ENCODE measurements around the gene MEGF8. TPM values are rescaled to one million over a fixed set of nuclear protein-coding genes. Genes with fewer than 3 reads are reported as not detected.

MEGF8 gene
- polyA plus RNA-seq, 1 donor, result 23.9 TPM

- H3K9me3 ChIP-seq (ENCODE audit: control insufficient read depth, low read depth, low read length), result no peaks in the 10 kb centered on the region
- no peaks in the 10 kb centered on the region for H3K27me3 ChIP-seq (ENCODE audit: control insufficient read depth, insufficient read depth, low read length)
- peak overlapping the region; percentile 96 for H3K4me3 ChIP-seq (ENCODE audit: low read length)
- DNase-seq, result peak in 1 of 2 donors; percentile 74
- no CpG with 5 or more reads among the region's 25 CpGs for WGBS (ENCODE audit: insufficient coverage, low lambda C conversion rate)
- peaks cover 68% of the 10 kb centered on the region for H3K4me1 ChIP-seq (ENCODE audit: control insufficient read depth, insufficient read depth, low read length)
- H3K36me3 ChIP-seq (ENCODE audit: control insufficient read depth, insufficient read depth, low read length), result peaks cover 5% of the 10 kb centered on the region
- peak overlapping the region; percentile 83 for H3K27ac ChIP-seq (ENCODE audit: low read length)
Measured at GRCh38 chr19:42281146-42281826, 44.1 kb upstream of the MEGF8 start.

DNA sequence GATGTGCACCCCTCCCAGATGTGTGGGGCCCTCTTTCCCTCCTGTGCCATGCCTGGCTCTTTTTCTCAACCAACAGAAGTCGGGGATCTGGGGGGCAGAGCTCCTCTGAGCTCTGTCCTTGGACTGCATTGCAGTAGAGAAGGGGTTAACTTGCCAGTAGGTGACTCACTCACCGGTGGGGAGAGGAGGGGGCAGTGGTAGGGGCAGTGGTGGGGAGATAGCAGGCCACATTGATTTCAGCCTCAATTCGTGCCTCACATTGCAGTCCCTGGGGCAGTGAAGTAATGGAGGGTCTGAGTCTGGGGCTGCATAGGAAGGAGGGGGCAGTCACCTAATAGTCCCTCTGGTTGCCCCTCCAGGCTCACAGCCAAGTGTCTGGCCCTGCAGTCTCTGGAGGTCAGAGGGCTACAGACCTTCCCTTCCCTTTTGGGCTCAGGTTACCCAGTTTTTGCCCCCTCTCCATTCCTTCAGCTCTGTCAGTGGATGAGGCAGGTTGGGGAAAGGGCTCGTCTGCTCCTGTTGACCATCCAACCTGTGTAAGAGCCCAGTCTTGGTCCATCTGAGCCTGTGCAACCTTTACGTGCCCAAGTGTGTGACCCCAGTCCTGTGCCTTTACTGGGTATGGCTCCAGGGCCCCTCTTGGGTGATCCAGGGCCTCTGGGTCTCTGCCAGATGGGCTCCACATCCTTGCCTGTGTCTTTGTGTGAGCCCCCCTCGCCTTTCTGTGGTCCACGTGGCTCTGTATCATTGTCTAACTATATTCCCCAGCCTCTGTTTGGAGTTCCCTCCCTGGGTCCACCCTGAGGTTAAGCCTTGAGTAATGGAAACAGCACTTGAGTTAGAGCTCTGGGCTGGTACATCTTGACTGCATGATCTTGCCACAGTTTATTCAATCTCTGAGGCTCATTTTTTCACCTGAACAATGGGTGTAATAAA lies 43.3 kb upstream of the MEGF8 start:
- Histone ChIP-seq H3K9me3 (ENCODE audit: control insufficient read depth, low read depth, low read length) (no peaks in the 10 kb centered on the region), H3K27ac (ENCODE audit: low read length) (peak overlapping the region; percentile 83), H3K4me1 (ENCODE audit: control insufficient read depth, insufficient read depth, low read length) (peaks cover 64% of the 10 kb centered on the region), H3K36me3 (ENCODE audit: control insufficient read depth, insufficient read depth, low read length) (peaks cover 5% of the 10 kb centered on the region), H3K27me3 (ENCODE audit: control insufficient read depth, insufficient read depth, low read length) (no peaks in the 10 kb centered on the region), H3K4me3 (ENCODE audit: low read length) (no peak overlapping the region)
- DNase-seq, result peak in 1 of 2 donors; percentile 37
- no CpG with 5 or more reads among the region's 7 CpGs for WGBS (ENCODE audit: insufficient coverage, low lambda C conversion rate)

- WGBS (ENCODE audit: insufficient coverage, low lambda C conversion rate), result 54% methylated on average over 2 of the region's 4 CpGs
- no peak overlapping the region for H3K4me3 ChIP-seq (ENCODE audit: low read length)
- no peaks in the 10 kb centered on the region for H3K9me3 ChIP-seq (ENCODE audit: control insufficient read depth, low read depth, low read length)
- H3K36me3 ChIP-seq (ENCODE audit: control insufficient read depth, insufficient read depth, low read length), result peaks cover 12% of the 10 kb centered on the region
- peaks cover 58% of the 10 kb centered on the region for H3K4me1 ChIP-seq (ENCODE audit: control insufficient read depth, insufficient read depth, low read length)
- no peaks in the 10 kb centered on the region for H3K27me3 ChIP-seq (ENCODE audit: control insufficient read depth, insufficient read depth, low read length)
- DNase-seq, result no peak
- H3K27ac ChIP-seq (ENCODE audit: low read length), result peak overlapping the region; percentile 92
Measured at GRCh38 chr19:42282819-42283187, 42.6 kb upstream of the MEGF8 start.

- Histone ChIP-seq H3K27me3 (ENCODE audit: control insufficient read depth, insufficient read depth, low read length) (no peaks in the 10 kb centered on the region), H3K36me3 (ENCODE audit: control insufficient read depth, insufficient read depth, low read length) (peaks cover 18% of the 10 kb centered on the region), H3K9me3 (ENCODE audit: control insufficient read depth, low read depth, low read length) (no peaks in the 10 kb centered on the region), H3K4me1 (ENCODE audit: control insufficient read depth, insufficient read depth, low read length) (peaks cover 51% of the 10 kb centered on the region), H3K27ac (ENCODE audit: low read length) (peak overlapping the region; percentile 92), H3K4me3 (ENCODE audit: low read length) (peak overlapping the region; percentile 40)
- 27% methylated on average over 3 of the region's 74 CpGs for whole genome bisulfite sequencing (ENCODE audit: insufficient coverage, low lambda C conversion rate)
- DNase-seq, result peak; percentile 96 to 98
Measured at GRCh38 chr19:42283188-42284065, 42.0 kb upstream of the MEGF8 start.

- Histone ChIP-seq H3K4me3 (ENCODE audit: low read length) (no peak overlapping the region), H3K27ac (ENCODE audit: low read length) (no peak overlapping the region), H3K27me3 (ENCODE audit: control insufficient read depth, insufficient read depth, low read length) (no peaks in the 10 kb centered on the region), H3K9me3 (ENCODE audit: control insufficient read depth, low read depth, low read length) (no peaks in the 10 kb centered on the region), H3K36me3 (ENCODE audit: control insufficient read depth, insufficient read depth, low read length) (peaks cover 25% of the 10 kb centered on the region), H3K4me1 (ENCODE audit: control insufficient read depth, insufficient read depth, low read length) (peaks cover 45% of the 10 kb centered on the region)
- DNase-seq, result peak; percentile 65 to 89
- WGBS (ENCODE audit: insufficient coverage, low lambda C conversion rate), result no CpG with 5 or more reads among the region's 76 CpGs
Measured at GRCh38 chr19:42284066-42284501, 41.4 kb upstream of the MEGF8 start.

- 2% methylated on average over 7 of the region's 41 CpGs for WGBS (ENCODE audit: insufficient coverage, low lambda C conversion rate)
- Histone ChIP-seq H3K4me3 (ENCODE audit: low read length) (peak overlapping the region; percentile 73), H3K27ac (ENCODE audit: low read length) (peak overlapping the region; percentile 49), H3K36me3 (ENCODE audit: control insufficient read depth, insufficient read depth, low read length) (peaks cover 32% of the 10 kb centered on the region), H3K4me1 (ENCODE audit: control insufficient read depth, insufficient read depth, low read length) (peaks cover 39% of the 10 kb centered on the region), H3K27me3 (ENCODE audit: control insufficient read depth, insufficient read depth, low read length) (no peaks in the 10 kb centered on the region), H3K9me3 (ENCODE audit: control insufficient read depth, low read depth, low read length) (no peaks in the 10 kb centered on the region)
- peak in 1 of 2 donors; percentile 25 for DNase-seq
Measured at GRCh38 chr19:42284591-42285341, 40.7 kb upstream of the MEGF8 start.

GRCh38 chr19:42285541-42285941 lies 39.9 kb upstream of the MEGF8 start:
- peak overlapping the region; percentile 73 for H3K4me3 ChIP-seq (ENCODE audit: low read length)

DNA sequence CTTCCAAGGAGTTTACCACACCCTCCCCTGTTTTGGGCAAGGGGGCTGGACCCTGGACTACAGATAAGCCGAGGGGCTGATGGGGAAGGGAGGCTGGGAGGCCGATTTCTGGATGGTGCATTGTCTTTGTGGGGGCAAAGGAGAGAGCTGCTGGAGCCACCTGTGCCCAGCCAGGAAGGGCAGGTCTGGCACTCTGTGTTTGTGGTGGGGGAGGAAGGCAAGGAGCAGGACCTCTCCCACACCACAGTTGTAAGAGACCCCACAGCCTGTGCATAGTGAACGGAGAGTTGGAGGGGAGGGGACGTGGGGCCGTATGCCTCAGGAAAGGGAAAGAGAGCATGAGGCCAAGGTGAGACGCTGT lies 39.5 kb upstream of the MEGF8 start:
- Histone ChIP-seq H3K36me3 (ENCODE audit: control insufficient read depth, insufficient read depth, low read length) (peaks cover 44% of the 10 kb centered on the region), H3K4me3 (ENCODE audit: low read length) (no peak overlapping the region), H3K9me3 (ENCODE audit: control insufficient read depth, low read depth, low read length) (no peaks in the 10 kb centered on the region), H3K27ac (ENCODE audit: low read length) (no peak overlapping the region), H3K27me3 (ENCODE audit: control insufficient read depth, insufficient read depth, low read length) (no peaks in the 10 kb centered on the region), H3K4me1 (ENCODE audit: control insufficient read depth, insufficient read depth, low read length) (peaks cover 45% of the 10 kb centered on the region)
- no CpG with 5 or more reads among the region's 6 CpGs for WGBS (ENCODE audit: insufficient coverage, low lambda C conversion rate)
- DNase-seq, result no peak

More at GRCh38 chr19:42285541-42285941, 39.9 kb upstream of the MEGF8 start:
- Histone ChIP-seq H3K4me1 (ENCODE audit: control insufficient read depth, insufficient read depth, low read length) (peaks cover 41% of the 10 kb centered on the region), H3K9me3 (ENCODE audit: control insufficient read depth, low read depth, low read length) (no peaks in the 10 kb centered on the region), H3K36me3 (ENCODE audit: control insufficient read depth, insufficient read depth, low read length) (peaks cover 39% of the 10 kb centered on the region), H3K27ac (ENCODE audit: low read length) (no peak overlapping the region), H3K27me3 (ENCODE audit: control insufficient read depth, insufficient read depth, low read length) (no peaks in the 10 kb centered on the region)
- DNase-seq, result no peak
- WGBS (ENCODE audit: insufficient coverage, low lambda C conversion rate), result no CpG with 5 or more reads among the region's 5 CpGs

- no CpG with 5 or more reads among the region's 13 CpGs for whole genome bisulfite sequencing (ENCODE audit: insufficient coverage, low lambda C conversion rate)
- Histone ChIP-seq H3K4me1 (ENCODE audit: control insufficient read depth, insufficient read depth, low read length) (peaks cover 46% of the 10 kb centered on the region), H3K27me3 (ENCODE audit: control insufficient read depth, insufficient read depth, low read length) (no peaks in the 10 kb centered on the region), H3K4me3 (ENCODE audit: low read length) (no peak overlapping the region), H3K27ac (ENCODE audit: low read length) (no peak overlapping the region), H3K9me3 (ENCODE audit: control insufficient read depth, low read depth, low read length) (no peaks in the 10 kb centered on the region), H3K36me3 (ENCODE audit: control insufficient read depth, insufficient read depth, low read length) (peaks cover 49% of the 10 kb centered on the region)
- DNase-seq, result no peak
Measured at GRCh38 chr19:42286349-42287016, 39.0 kb upstream of the MEGF8 start.
